Measurements from ENCODE around the gene LPAR3.

The LPAR3 gene

DNA sequence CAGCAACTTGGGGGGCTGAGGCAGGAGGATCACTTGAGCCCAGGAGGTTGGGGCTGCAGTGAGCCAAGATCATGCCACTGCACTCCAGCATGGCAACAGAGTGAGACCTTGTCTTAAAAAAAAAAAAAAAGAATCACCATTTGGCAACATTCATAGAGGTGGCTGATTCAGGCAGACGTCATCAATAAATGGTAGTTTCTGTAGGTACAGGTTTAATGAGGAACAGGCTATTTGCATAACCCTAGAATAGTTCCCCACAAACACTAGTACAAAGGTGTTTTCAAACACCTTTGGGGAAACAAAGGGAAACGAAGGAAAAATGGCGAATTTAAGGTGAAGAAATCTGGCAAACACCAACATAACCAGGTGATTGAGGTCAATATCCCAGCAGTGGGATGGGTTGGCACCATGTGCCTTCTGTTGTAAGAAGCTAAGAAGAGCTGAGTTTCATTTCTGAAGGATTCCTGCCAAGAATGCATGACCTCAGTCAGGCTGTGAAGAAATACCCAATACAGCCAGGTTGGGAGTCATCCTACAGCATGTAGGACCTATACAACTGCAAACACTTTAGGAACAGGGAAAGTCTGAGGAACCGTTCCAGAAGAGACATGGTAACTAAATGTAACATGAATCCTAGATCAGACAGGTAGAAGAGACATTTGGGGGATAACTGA lies 5.6 kb downstream of the LPAR3 start:
- Histone ChIP-seq H3K36me3 (ENCODE audit: control insufficient read depth, low read length) (no peaks in the 10 kb centered on the region), H3K4me2 (ENCODE audit: low read length) (no peak overlapping the region), H3K4me1 (ENCODE audit: control insufficient read depth, low read length) (no peaks in the 10 kb centered on the region), H3K27me3 (ENCODE audit: control insufficient read depth, low read length) (no peaks in the 10 kb centered on the region), H4K20me1 (ENCODE audit: control insufficient read depth, insufficient read depth, low read depth, low read length) (no peaks in the 10 kb centered on the region), H3K9me2 (replicated peaks; ENCODE audit: control insufficient read depth, low read length) (no peaks in the 10 kb centered on the region), H3K27ac (ENCODE audit: low read depth, low read length) (no peak overlapping the region), H3F3A (ENCODE audit: control insufficient read depth, insufficient read depth) (no peaks in the 10 kb centered on the region), H3K79me2 (ENCODE audit: control insufficient read depth, low read length) (no peaks in the 10 kb centered on the region), H3K9me3 (ENCODE audit: control insufficient read depth, insufficient read depth, low read length) (no peaks in the 10 kb centered on the region; the same call in 1 of the 2 replicates), H3K4me3 (ENCODE audit: low read length) (no peak overlapping the region)
- TF ChIP-seq, protein P1, sequence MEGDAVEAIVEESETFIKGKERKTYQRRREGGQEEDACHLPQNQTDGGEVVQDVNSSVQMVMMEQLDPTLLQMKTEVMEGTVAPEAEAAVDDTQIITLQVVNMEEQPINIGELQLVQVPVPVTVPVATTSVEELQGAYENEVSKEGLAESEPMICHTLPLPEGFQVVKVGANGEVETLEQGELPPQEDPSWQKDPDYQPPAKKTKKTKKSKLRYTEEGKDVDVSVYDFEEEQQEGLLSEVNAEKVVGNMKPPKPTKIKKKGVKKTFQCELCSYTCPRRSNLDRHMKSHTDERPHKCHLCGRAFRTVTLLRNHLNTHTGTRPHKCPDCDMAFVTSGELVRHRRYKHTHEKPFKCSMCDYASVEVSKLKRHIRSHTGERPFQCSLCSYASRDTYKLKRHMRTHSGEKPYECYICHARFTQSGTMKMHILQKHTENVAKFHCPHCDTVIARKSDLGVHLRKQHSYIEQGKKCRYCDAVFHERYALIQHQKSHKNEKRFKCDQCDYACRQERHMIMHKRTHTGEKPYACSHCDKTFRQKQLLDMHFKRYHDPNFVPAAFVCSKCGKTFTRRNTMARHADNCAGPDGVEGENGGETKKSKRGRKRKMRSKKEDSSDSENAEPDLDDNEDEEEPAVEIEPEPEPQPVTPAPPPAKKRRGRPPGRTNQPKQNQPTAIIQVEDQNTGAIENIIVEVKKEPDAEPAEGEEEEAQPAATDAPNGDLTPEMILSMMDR (IDR thresholded peaks at IDR 0.05; ENCODE audit: low read depth, low read length, poor library complexity, severe bottlenecking) = no peak
- TF ChIP-seq EZH2phosphoT487 (IDR thresholded peaks at IDR 0.05; ENCODE audit: borderline replicate concordance, low read length) = no peak

DNA sequence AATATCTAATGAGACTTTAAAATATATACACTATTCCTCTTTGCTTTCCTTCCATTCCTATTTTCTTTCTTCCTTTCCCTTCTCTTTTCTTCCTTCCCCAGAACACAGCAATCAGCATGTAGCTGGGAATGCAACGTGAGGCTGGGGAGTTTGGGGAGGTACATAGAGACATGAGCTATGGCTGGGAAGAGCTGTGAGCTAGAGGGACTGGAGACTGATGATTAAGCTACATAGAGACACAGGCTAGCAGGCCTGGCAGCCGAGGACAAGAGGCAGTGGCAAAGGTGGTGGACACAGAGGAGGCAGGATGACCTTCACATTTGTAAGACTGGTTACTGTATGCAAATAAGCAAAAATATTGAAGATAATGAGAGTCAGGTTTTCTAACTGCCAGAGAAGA lies 7.5 kb downstream of the LPAR3 start:
- H3K36me3 ChIP-seq (ENCODE audit: control insufficient read depth, low read length) = no peaks in the 10 kb centered on the region
- no peak for TF ChIP-seq EZH2phosphoT487 (IDR thresholded peaks at IDR 0.05; ENCODE audit: borderline replicate concordance, low read length)
- TF ChIP-seq, protein P1 (IDR thresholded peaks at IDR 0.05; ENCODE audit: low read depth, low read length, poor library complexity, severe bottlenecking) = no peak

DNA sequence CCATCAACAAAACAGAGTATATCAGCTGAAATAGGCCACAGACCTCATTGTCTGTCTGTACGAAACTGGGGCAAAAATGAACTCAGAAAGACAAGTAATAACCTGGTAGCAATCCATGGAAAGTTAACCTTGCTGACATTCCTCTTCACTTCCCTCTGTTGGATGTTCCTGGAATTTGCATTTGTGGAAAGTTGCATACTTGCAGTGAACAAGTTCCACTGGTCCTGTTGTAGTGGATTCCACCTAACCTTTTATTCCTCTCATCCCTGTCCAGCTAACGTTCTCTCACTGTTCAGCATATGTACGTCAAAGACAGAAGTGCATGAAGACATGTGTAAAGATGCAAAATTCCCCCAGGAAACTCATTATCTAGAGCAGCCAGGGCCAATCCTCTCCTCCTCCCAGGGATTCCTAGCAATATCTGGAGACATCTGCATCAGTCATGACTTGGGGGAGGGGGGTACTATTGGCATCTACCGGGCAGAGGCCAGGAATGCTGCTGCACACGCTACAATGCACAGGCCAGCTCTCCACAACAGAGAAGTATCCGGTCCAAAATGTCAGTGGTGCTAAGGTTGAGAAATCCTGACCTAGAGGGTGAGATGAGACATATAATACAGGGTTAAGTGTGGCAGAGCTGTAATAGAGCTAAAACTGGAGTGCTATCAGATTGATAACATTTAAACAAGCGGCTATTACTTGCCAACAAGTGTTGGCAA lies 8.2 kb downstream of the LPAR3 start:
- H3K9me3 ChIP-seq (ENCODE audit: control insufficient read depth, insufficient read depth, low read length) = no peaks in the 10 kb centered on the region
- H3K9me2 ChIP-seq (replicated peaks; ENCODE audit: control insufficient read depth, low read length) = no peaks in the 10 kb centered on the region
- H3K27me3 ChIP-seq (ENCODE audit: control insufficient read depth, low read length) = no peaks in the 10 kb centered on the region
- no peaks in the 10 kb centered on the region for H3K4me1 ChIP-seq (ENCODE audit: control insufficient read depth, low read length)
- H3F3A ChIP-seq (ENCODE audit: control insufficient read depth, insufficient read depth) = no peaks in the 10 kb centered on the region
- H3K4me2 ChIP-seq (ENCODE audit: low read length) = no peak overlapping the region
- no peak overlapping the region for H3K27ac ChIP-seq (ENCODE audit: low read depth, low read length)
- no peak overlapping the region for H3K4me3 ChIP-seq (ENCODE audit: low read length)
- no peaks in the 10 kb centered on the region for H4K20me1 ChIP-seq (ENCODE audit: control insufficient read depth, insufficient read depth, low read depth, low read length)
- TF ChIP-seq EZH2phosphoT487 (IDR thresholded peaks at IDR 0.05; ENCODE audit: borderline replicate concordance, low read length) = no peak
- TF ChIP-seq, protein P1 (IDR thresholded peaks at IDR 0.05; ENCODE audit: low read depth, low read length, poor library complexity, severe bottlenecking) = no peak
- H3K36me3 ChIP-seq (ENCODE audit: control insufficient read depth, low read length) = no peaks in the 10 kb centered on the region
- H3K79me2 ChIP-seq (ENCODE audit: control insufficient read depth, low read length) = no peaks in the 10 kb centered on the region

More for the DNA sequence above, 7.5 kb downstream of the LPAR3 start:
- Histone ChIP-seq H3K9me3 (ENCODE audit: control insufficient read depth, insufficient read depth, low read length) (no peaks in the 10 kb centered on the region), H4K20me1 (ENCODE audit: control insufficient read depth, insufficient read depth, low read depth, low read length) (no peaks in the 10 kb centered on the region), H3K4me2 (ENCODE audit: low read length) (no peak overlapping the region), H3K9me2 (replicated peaks; ENCODE audit: control insufficient read depth, low read length) (no peaks in the 10 kb centered on the region), H3K79me2 (ENCODE audit: control insufficient read depth, low read length) (no peaks in the 10 kb centered on the region), H3K27ac (ENCODE audit: low read depth, low read length) (no peak overlapping the region), H3K27me3 (ENCODE audit: control insufficient read depth, low read length) (no peaks in the 10 kb centered on the region), H3K4me1 (ENCODE audit: control insufficient read depth, low read length) (no peaks in the 10 kb centered on the region), H3F3A (ENCODE audit: control insufficient read depth, insufficient read depth) (no peaks in the 10 kb centered on the region), H3K4me3 (ENCODE audit: low read length) (no peak overlapping the region)

Measured in DOHH2 (cell line).